Measurements from ENCODE around the gene DARS1.
A peak's percentile ranks its signal among the peaks of the same experiment; 100 is the strongest.

GRCh38 chr2:136013955-136014354, 28.5 kb upstream of the DARS1 start:
- peak; percentile 36 for TF ChIP-seq CTCF (IDR thresholded peaks at IDR 0.05; ENCODE audit: poor library complexity)
- no peak for TF ChIP-seq EZH2phosphoT487 (IDR thresholded peaks at IDR 0.05; ENCODE audit: low read depth, severe bottlenecking, unreplicated experiment)
